IMR-90 (cell line): ENCODE results near the gene NPTX1. TPM values are rescaled to one million over a fixed set of nuclear protein-coding genes. Genes with fewer than 3 reads are reported as not detected.

Source experiments
- ATAC-seq: fragments of 200-7000 bp; cut with Tn5 transposase; 2 replicates; pipeline ENCODE4 v1.9.1; 2020; ENCODE audit warnings: low read depth, mild to moderate bottlenecking, moderate library complexity
- BruUV-seq: library from RNA; stranded (reverse); fragments of 400-500 nt; replicated peaks from 2 replicates; lab custom pipeline; 2021; lab: Mats Ljungman, UMichigan
- CTCF ChIA-PET: fragments of 300-600 bp; formaldehyde crosslinking; extraction: SDS; loops from one replicate; lab custom pipeline; 2021; ENCODE audit warnings: antibody characterized with exemption; lab: Yijun Ruan, JAX
- POLR2A ChIA-PET: fragments of 300-600 bp; sonication (Branson Sonifier 250); formaldehyde crosslinking; loops from one replicate; lab custom pipeline; 2022; ENCODE audit warnings: antibody characterized with exemption; ENCODE audit not compliant: unreplicated experiment; lab: Charles Lee
- DNase-seq: peaks from one replicate; pipeline ENCODE4 v3.0.0; 2013
- H2AFZ ChIP-seq: replicated peaks from 2 replicates; pipeline ENCODE3; 2013; ENCODE audit warnings: low read length, mild to moderate bottlenecking; ENCODE audit not compliant: poor library complexity
- H2AK5ac ChIP-seq: 2 replicates; pipeline ENCODE4 v1.6.1; 2013; ENCODE audit warnings: low read depth, low read length, inconsistent platforms
- H2AK9ac ChIP-seq: replicated peaks from 2 replicates; pipeline ENCODE3; 2013; ENCODE audit warnings: mild to moderate bottlenecking, low read depth, low read length, moderate library complexity; ENCODE audit not compliant: poor library complexity
- H2BK120ac ChIP-seq: 2 replicates; pipeline ENCODE4 v1.6.1; 2013; ENCODE audit warnings: low read depth, low read length, inconsistent platforms
- H2BK15ac ChIP-seq: 3 replicates; pipeline ENCODE4 v1.6.1; 2013; ENCODE audit warnings: low read depth, low read length, inconsistent platforms
- H2BK20ac ChIP-seq: 2 replicates; pipeline ENCODE4 v1.6.1; 2013; ENCODE audit warnings: low read depth, mild to moderate bottlenecking, inconsistent platforms, low read length, moderate library complexity
- H2BK5ac ChIP-seq: 2 replicates; pipeline ENCODE4 v1.6.1; 2013; ENCODE audit warnings: mild to moderate bottlenecking, low read depth, low read length, inconsistent platforms; ENCODE audit not compliant: poor library complexity, severe bottlenecking
- H3K14ac ChIP-seq: replicated peaks from 2 replicates; pipeline ENCODE4 v1.6.1; 2013; ENCODE audit warnings: low read depth, low read length, inconsistent platforms
- H3K18ac ChIP-seq: 2 replicates; pipeline ENCODE4 v1.6.1; 2013; ENCODE audit warnings: low read depth, low read length, control low read depth
- H3K23ac ChIP-seq: 2 replicates; pipeline ENCODE4 v1.6.1; 2013; ENCODE audit warnings: low read depth, low read length, inconsistent platforms
- H3K27ac ChIP-seq: 2 replicates; pipeline ENCODE4 v1.5.1; 2013; ENCODE audit warnings: mild to moderate bottlenecking, control low read depth, low read length; ENCODE audit not compliant: insufficient read depth
- H3K27me3 ChIP-seq: 2 replicates; pipeline ENCODE4 v1.6.1; 2013; ENCODE audit warnings: low read length; ENCODE audit not compliant: control insufficient read depth, insufficient read depth
- H3K36me3 ChIP-seq: 2 replicates; pipeline ENCODE4 v1.6.1; 2013; ENCODE audit warnings: low read length, mixed read lengths; ENCODE audit not compliant: control insufficient read depth, insufficient read depth
- H3K4ac ChIP-seq: 2 replicates; pipeline ENCODE4 v1.6.1; 2013; ENCODE audit warnings: low read depth, low read length, inconsistent platforms
- H3K4me1 ChIP-seq: 2 replicates; pipeline ENCODE4 v1.6.1; 2013; ENCODE audit warnings: low read length, mixed read lengths; ENCODE audit not compliant: control insufficient read depth, insufficient read depth
- H3K4me2 ChIP-seq: 2 replicates; pipeline ENCODE4 v1.6.1; 2013; ENCODE audit warnings: low read depth, mild to moderate bottlenecking, control low read depth, low read length, moderate library complexity
- H3K4me3 ChIP-seq: 2 replicates; pipeline ENCODE4 v1.5.1; 2013; ENCODE audit warnings: low read depth, mild to moderate bottlenecking, control low read depth, low read length, moderate library complexity; ENCODE audit not compliant: insufficient read depth
- H3K56ac ChIP-seq: 2 replicates; pipeline ENCODE4 v1.6.1; 2013; ENCODE audit warnings: low read length, inconsistent platforms; ENCODE audit not compliant: insufficient read depth; ENCODE audit errors: extremely low read depth
- H3K79me1 ChIP-seq, 2 experiments: 2 replicates each; pipeline ENCODE4 v1.6.1; 2013; ENCODE audit warnings: low read length in 2 of 2, inconsistent platforms in 1 of 2, low read depth in 1 of 2
- H3K9ac ChIP-seq: 2 replicates; pipeline ENCODE4 v1.6.1; 2013; ENCODE audit warnings: low read depth, low read length, control low read depth
- H3K9me1 ChIP-seq: 2 replicates; pipeline ENCODE4 v1.6.1; 2013; ENCODE audit warnings: low read length, inconsistent platforms; ENCODE audit not compliant: insufficient read depth
- H3K9me3 ChIP-seq: 2 replicates; pipeline ENCODE4 v1.6.1; 2013; ENCODE audit warnings: low read length; ENCODE audit not compliant: control insufficient read depth, insufficient read depth
- H4K20me1 ChIP-seq: 2 replicates; pipeline ENCODE4 v1.6.1; 2013; ENCODE audit warnings: low read length, inconsistent platforms; ENCODE audit not compliant: insufficient read depth
- H4K5ac ChIP-seq: 2 replicates; pipeline ENCODE4 v1.6.1; 2013; ENCODE audit warnings: mild to moderate bottlenecking, low read depth, low read length, control low read depth
- H4K8ac ChIP-seq, 2 experiments: 2 replicates each; pipeline ENCODE4 v1.6.1; 2013; ENCODE audit warnings: low read depth in 2 of 2, low read length in 2 of 2, control low read depth in 1 of 2, inconsistent platforms in 1 of 2
- H4K91ac ChIP-seq: 2 replicates; pipeline ENCODE4 v1.6.1; 2013; ENCODE audit warnings: low read depth, low read length, inconsistent platforms; ENCODE audit not compliant: insufficient read depth
- CHD1 ChIP-seq: IDR thresholded peaks from 2 replicates; pipeline ENCODE4 v1.6.1; 2012; ENCODE audit warnings: low read depth, low read length, improper control_type of control experiment
- CTCF ChIP-seq: conservative IDR thresholded peaks from 2 replicates; pipeline ENCODE4 v1.5.1; 2012; ENCODE audit warnings: mild to moderate bottlenecking, low read depth, low read length, improper control_type of control experiment
- ELK1 ChIP-seq: fragments of 150-350 bp; IDR thresholded peaks from 2 replicates; pipeline ENCODE4 v1.6.1; 2016; ENCODE audit warnings: low read depth, mild to moderate bottlenecking, low read length, moderate library complexity, borderline replicate concordance
- NFE2L2 ChIP-seq: fragments of 150-350 bp; IDR thresholded peaks from 2 replicates; pipeline ENCODE4 v1.6.1; 2016; ENCODE audit warnings: low read depth, mild to moderate bottlenecking, low read length
- POLR2A ChIP-seq: IDR thresholded peaks from 2 replicates; pipeline ENCODE4 v1.6.1; 2012; ENCODE audit warnings: mild to moderate bottlenecking, low read depth, low read length
- RAD21 ChIP-seq: IDR thresholded peaks from 2 replicates; pipeline ENCODE4 v1.6.1; 2012; ENCODE audit warnings: low read length, improper control_type of control experiment
- RCOR1 ChIP-seq: IDR thresholded peaks from 2 replicates; pipeline ENCODE4 v1.6.1; 2012; ENCODE audit warnings: mild to moderate bottlenecking, low read length, improper control_type of control experiment; ENCODE audit not compliant: insufficient replicate concordance
- RFX5 ChIP-seq: IDR thresholded peaks from 2 replicates; pipeline ENCODE4 v1.8.0; 2012; ENCODE audit warnings: low read depth, mild to moderate bottlenecking, low read length, moderate library complexity
- SMC3 ChIP-seq: fragments of 150-350 bp; IDR thresholded peaks from 2 replicates; pipeline ENCODE4 v1.6.1; 2016; ENCODE audit warnings: low read depth, mild to moderate bottlenecking, antibody characterized with exemption, low read length, moderate library complexity
- WGBS, 2 experiments: methylation state at CpG; one replicate each; pipeline versions ENCODE4 v1.1.5 to v1.1.7; 2013; ENCODE audit warnings: missing lambda C conversion rate in 2 of 2; ENCODE audit not compliant: insufficient read length in 1 of 2; ENCODE audit errors: extremely low coverage in 2 of 2; 5-methylcytosine and 5-hydroxymethylcytosine counted together
- dilution Hi-C: fragments of 300-500 bp; cut with HindIII; formaldehyde crosslinking; loops from one replicate; pipeline ENCODE4 v1.14.3; 2018; ENCODE audit warnings: low sequenced_read_pairs; ENCODE audit not compliant: unreplicated experiment
- in situ Hi-C: fragments of 300-500 bp; cut with MboI; formaldehyde crosslinking; loops from 3 replicates; pipeline ENCODE4 v1.14.3; 2019; ENCODE audit warnings: low sequenced_read_pairs, inconsistent platforms, mixed read lengths
- intact Hi-C: fragments of 100-400 bp; cut with micrococcal nuclease; formaldehyde crosslinking; loops from 2 replicates; pipeline ENCODE4 v1.10.0; 2022
- polyA plus RNA-seq, 3 experiments: library from polyadenylated mRNA; depleted of rRNA; stranded (reverse); fragments of >200 nt; gene quantifications; 2 replicates each; pipeline ENCODE4 v1.2.3, GENCODE V29; 2012; ENCODE audit warnings: low replicate concordance in 1 of 3
- total RNA-seq: library from RNA; depleted of rRNA; stranded (reverse); fragments of >200 nt; gene quantifications from 2 replicates; pipeline ENCODE4 v1.2.3, GENCODE V29; 2012

Gene NPTX1
- total and polyA plus RNA-seq, 2 of the 4 experiments (the other 2 are of a cell fraction) = 20.8 to 39.5 TPM

- no peak overlapping the region for H4K8ac ChIP-seq
- CTCF ChIA-PET = no interaction called here
- H2AK9ac ChIP-seq = no peak overlapping the region
- TF ChIP-seq RFX5 (no peak), CTCF (no peak), RCOR1 (no peak), NFE2L2 (no peak), SMC3 (no peak), CHD1 (no peak), POLR2A (no peak), RAD21 (no peak), ELK1 (no peak)
- H2BK20ac ChIP-seq = no peak overlapping the region
- no peak overlapping the region for H3K9ac ChIP-seq
- no peak overlapping the region for H3K56ac ChIP-seq
- no peak overlapping the region for H3K23ac ChIP-seq
- no peak overlapping the region for H3K14ac ChIP-seq
- H3K36me3 ChIP-seq = no peaks in the 10 kb centered on the region
- no peak overlapping the region for H2BK120ac ChIP-seq
- H3K18ac ChIP-seq = no peak overlapping the region
- no peak overlapping the region for H3K4ac ChIP-seq
- H4K20me1 ChIP-seq = peaks cover 8% of the 10 kb centered on the region
- no peak overlapping the region for H2BK5ac ChIP-seq
- DNase-seq = no peak
- no peaks in the 10 kb centered on the region for H3K9me1 ChIP-seq
- H3K9me3 ChIP-seq = no peaks in the 10 kb centered on the region
- in situ Hi-C loops = no loop called here
- dilution Hi-C loops = no loop called here
- peaks cover 64% of the 10 kb centered on the region for H3K27me3 ChIP-seq
- no peak overlapping the region for H2BK15ac ChIP-seq
- no peak for ATAC-seq
- H2AFZ ChIP-seq = no peak overlapping the region
- no CpG with 5 or more reads among the region's 7 CpGs for WGBS, 2 experiments
- POLR2A ChIA-PET = no interaction called here
- H3K79me1 ChIP-seq = no peaks in the 10 kb centered on the region
- H2AK5ac ChIP-seq = no peak overlapping the region
- no peak overlapping the region for H3K27ac ChIP-seq
- H4K91ac ChIP-seq = no peak overlapping the region
- BruUV-seq = no TSS peak
- no peak overlapping the region for H4K5ac ChIP-seq
- H3K4me3 ChIP-seq = no peak overlapping the region
- H3K4me2 ChIP-seq = no peak overlapping the region
- intact Hi-C loops = no loop called here
- H3K4me1 ChIP-seq = peaks cover 3% of the 10 kb centered on the region; the same call in 1 of the 2 replicates
Observed at GRCh38 chr17:80480248-80480647, 3.8 kb upstream of the NPTX1 start.
